ENCODE data around the gene LSS. TPM values are rescaled to one million over a fixed set of nuclear protein-coding genes. Genes with fewer than 3 reads are reported as not detected.

The LSS gene
- total RNA-seq, 1 donor from 2014 or later: 108 TPM

DNA sequence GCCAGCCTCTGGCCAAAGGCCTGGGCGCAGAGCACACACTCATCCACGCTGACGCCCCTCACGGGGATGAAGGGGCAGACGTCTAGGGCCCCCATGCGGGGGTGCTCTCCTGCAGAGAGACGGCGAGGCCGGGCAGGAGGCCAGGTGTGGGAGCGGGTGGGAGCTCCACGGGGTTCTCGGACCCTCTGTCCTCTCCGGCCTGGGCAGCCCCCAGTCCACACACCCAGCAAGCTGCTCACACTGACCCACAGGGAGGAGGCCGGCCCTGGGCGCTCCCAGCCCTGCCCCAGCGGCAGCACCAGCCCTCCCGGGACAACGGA lies 75.7 kb downstream of the LSS start:
- Histone ChIP-seq H3K4me3 (no peak overlapping the region), H3K9me3 (no peaks in the 10 kb centered on the region), H3K4me1 (peaks cover 10% of the 10 kb centered on the region), H3K27me3 (no peaks in the 10 kb centered on the region), H3K36me3 (no peaks in the 10 kb centered on the region), H3K27ac (no peak overlapping the region)
- TF ChIP-seq, protein P1, sequence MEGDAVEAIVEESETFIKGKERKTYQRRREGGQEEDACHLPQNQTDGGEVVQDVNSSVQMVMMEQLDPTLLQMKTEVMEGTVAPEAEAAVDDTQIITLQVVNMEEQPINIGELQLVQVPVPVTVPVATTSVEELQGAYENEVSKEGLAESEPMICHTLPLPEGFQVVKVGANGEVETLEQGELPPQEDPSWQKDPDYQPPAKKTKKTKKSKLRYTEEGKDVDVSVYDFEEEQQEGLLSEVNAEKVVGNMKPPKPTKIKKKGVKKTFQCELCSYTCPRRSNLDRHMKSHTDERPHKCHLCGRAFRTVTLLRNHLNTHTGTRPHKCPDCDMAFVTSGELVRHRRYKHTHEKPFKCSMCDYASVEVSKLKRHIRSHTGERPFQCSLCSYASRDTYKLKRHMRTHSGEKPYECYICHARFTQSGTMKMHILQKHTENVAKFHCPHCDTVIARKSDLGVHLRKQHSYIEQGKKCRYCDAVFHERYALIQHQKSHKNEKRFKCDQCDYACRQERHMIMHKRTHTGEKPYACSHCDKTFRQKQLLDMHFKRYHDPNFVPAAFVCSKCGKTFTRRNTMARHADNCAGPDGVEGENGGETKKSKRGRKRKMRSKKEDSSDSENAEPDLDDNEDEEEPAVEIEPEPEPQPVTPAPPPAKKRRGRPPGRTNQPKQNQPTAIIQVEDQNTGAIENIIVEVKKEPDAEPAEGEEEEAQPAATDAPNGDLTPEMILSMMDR (IDR thresholded peaks at IDR 0.05): no peak
- ATAC-seq (peak; percentile 6), DNase-seq (no peak)
- intact Hi-C loops (cut with DNase I): no loop called here

DNA sequence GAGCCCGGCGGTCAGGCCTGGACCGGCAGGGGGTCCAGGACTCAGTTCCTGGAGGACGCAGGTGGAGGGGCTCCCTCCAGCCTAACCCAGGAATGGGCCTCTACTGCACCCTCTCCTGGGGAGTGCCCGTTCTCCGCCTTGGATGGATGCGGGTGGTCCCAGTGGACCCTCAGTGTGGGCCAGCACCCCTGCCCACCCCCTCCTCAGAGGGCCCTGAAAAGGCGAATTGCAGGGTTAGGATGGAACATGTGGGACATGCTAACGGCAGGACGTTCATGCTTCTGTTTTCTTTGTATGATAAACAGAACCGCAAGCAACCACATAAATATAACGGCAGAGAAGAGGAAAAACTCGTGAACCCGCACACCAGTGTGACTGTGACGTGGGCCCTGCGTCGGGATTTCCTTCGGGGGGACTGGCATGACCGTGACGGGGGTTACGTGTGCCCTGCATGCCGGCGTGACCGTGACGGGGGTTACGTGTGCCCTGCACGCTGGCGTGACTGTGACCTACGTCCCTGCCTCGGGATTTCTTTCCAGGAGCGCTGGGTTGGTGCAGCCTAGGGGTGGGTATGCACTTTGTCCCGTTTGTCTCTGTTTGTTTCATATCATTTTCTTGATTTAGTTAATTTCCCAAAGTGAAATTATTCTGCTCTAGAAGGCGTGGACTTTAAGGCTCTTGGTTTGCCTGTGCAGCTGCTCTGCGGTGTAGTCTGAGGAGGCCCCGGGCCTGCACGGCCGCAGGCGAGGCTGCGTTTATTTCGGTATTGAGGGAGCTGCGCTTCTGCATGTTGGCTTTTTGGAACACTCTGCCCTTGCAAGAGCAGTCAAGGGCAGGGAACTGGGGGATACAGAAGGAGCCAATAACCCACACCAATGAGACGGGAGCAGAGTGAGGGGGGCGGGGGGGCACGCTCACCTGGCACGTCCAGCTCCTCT lies 76.3 kb downstream of the LSS start:
- no peaks in the 10 kb centered on the region for H3K27me3 ChIP-seq
- H3K4me3 ChIP-seq: no peak overlapping the region
- peak; percentile 52 for DNase-seq
- no peaks in the 10 kb centered on the region for H3K9me3 ChIP-seq
- H3K27ac ChIP-seq: no peak overlapping the region
- H3K36me3 ChIP-seq: no peaks in the 10 kb centered on the region
- TF ChIP-seq, protein P1 (IDR thresholded peaks at IDR 0.05): no peak
- intact Hi-C loops (cut with DNase I): no loop called here
- no peak for ATAC-seq
- H3K4me1 ChIP-seq: peaks cover 10% of the 10 kb centered on the region

DNA sequence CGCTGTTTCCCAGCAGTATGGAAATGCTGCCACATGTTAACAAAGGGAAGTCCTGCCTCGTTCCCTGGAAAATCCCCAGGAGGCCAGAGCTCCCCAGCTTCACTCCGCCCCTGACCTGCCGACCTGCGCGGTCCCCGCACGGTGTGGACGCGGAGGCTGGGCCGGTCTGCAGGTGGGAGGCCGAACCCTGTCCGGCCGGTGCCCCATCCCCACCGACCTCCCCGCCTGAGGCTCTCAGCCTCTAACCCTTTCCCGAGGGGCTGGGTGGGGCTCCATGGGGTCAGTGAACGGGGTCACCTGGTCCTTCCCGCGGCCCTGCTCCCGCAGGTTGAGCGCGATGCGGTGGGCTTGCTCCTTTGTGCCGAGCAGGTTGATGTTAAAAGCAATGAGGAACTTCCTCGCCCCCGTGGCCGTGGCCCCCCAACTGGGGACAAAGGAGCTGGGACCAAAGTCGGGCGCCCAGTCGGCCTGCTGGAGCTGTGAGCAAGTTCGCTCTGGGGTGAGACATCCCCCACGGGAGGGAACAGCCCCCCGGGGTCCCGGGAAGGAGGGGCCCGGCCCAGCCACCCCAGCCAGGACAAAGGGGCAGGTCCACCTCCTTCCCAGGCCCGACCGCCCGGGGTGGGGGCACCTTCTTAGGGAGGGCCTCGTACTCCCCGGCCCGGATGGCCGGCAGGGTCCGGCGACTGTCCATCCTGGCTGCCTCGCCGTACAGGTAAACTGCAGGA lies 77.1 kb downstream of the LSS start:
- DNase-seq: peak; percentile 63
- no peaks in the 10 kb centered on the region for H3K27me3 ChIP-seq
- H3K36me3 ChIP-seq: no peaks in the 10 kb centered on the region
- H3K27ac ChIP-seq: no peak overlapping the region
- ATAC-seq: no peak
- no peak overlapping the region for H3K4me3 ChIP-seq
- peaks cover 10% of the 10 kb centered on the region for H3K4me1 ChIP-seq
- no peaks in the 10 kb centered on the region for H3K9me3 ChIP-seq
- intact Hi-C loops (cut with DNase I): no loop called here
- TF ChIP-seq, protein P1 (IDR thresholded peaks at IDR 0.05): no peak

DNA sequence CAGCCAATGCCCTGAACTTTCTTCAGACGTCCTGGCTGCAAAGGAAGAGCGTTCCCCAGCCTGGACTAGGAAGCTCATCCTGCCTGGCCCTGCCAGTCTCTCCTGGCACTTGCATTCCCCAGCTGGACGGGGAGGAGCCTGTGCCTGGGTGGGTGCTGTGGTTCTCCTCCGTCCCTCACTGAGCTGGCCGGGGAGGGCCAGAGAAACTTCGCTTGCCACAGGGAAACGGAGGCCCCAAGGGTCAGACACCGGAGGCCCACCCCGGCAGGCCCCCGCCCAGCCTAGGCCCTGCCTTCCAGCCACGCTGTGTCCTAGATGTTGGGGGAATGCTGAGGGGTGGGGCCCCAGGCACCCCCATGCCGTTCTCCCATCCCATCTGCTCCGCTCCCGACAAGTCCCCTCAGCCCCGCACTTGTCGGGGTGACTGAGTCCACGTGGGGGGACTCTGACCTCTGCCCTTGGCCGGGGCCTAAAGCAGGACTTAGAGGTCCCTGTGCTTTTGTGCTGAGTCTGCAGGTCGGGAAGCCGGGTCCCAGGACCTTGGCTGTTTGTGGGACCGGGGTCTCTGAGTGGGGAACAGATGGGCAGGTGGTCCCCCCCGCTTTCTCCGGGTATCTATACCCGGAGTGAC lies 78.0 kb downstream of the LSS start:
- Histone ChIP-seq H3K4me1 (peaks cover 10% of the 10 kb centered on the region), H3K27me3 (no peaks in the 10 kb centered on the region), H3K4me3 (no peak overlapping the region), H3K9me3 (no peaks in the 10 kb centered on the region), H3K36me3 (no peaks in the 10 kb centered on the region), H3K27ac (no peak overlapping the region)
- TF ChIP-seq, protein P1 (IDR thresholded peaks at IDR 0.05): no peak
- ATAC-seq (no peak), DNase-seq (peak; percentile 57)
- intact Hi-C loops (cut with DNase I): no loop called here

DNA sequence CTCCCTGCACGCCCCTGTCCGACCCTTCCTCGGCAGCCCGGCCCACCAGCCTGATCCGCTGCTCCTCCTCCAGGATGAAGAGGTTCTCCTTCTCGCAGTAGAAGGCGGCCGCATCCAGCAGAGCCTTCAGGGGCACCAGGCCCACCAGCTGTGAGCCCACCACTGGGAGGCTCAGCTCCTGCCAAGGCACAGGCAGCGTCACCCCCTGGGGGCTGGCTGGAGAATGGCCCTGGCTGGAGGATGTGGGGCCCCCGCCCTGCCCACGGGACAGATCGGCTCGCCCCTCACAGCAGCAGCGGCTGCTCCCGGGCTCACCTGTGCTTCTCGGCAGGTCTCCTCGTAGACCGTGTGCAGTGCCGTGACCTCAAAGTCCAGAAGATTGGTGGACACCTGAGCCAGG lies 78.5 kb downstream of the LSS start:
- no peaks in the 10 kb centered on the region for H3K9me3 ChIP-seq
- H3K27ac ChIP-seq: no peak overlapping the region
- H3K36me3 ChIP-seq: no peaks in the 10 kb centered on the region
- ATAC-seq: no peak
- H3K27me3 ChIP-seq: no peaks in the 10 kb centered on the region
- H3K4me1 ChIP-seq: peaks cover 10% of the 10 kb centered on the region
- TF ChIP-seq, protein P1 (IDR thresholded peaks at IDR 0.05): no peak
- intact Hi-C loops (cut with DNase I): no loop called here
- no peak overlapping the region for H3K4me3 ChIP-seq
- peak; percentile 56 for DNase-seq

Measured in upper lobe of right lung (tissue), 1 donor.